Caco-2 (cell line): ENCODE data around the gene POLR1G. TPM values are rescaled to one million over a fixed set of nuclear protein-coding genes. Genes with fewer than 3 reads are reported as not detected.

Experiments
- BruUV-seq: library from RNA; stranded (reverse); fragments of 400-500 nt; replicated peaks from 2 replicates; lab custom pipeline; 2021; lab: Mats Ljungman, UMichigan
- CTCF ChIA-PET: fragments of 300-600 bp; sonication (Branson Sonifier 250); formaldehyde crosslinking; loops from one replicate; lab custom pipeline; 2022; ENCODE audit warnings: antibody characterized with exemption; lab: Charles Lee
- POLR2A ChIA-PET: fragments of 300-600 bp; sonication (Branson Sonifier 250); formaldehyde crosslinking; loops from one replicate; lab custom pipeline; 2022; ENCODE audit warnings: antibody characterized with exemption; lab: Charles Lee
- DNase-seq, 2 experiments: peaks; one replicate each; pipeline versions ENCODE4 v3.0.0 to v3.0.0-alpha.2; 2020 to 2022
- H3K27me3 ChIP-seq: replicated peaks from 2 replicates; pipeline ENCODE4 v1.6.0; 2011; ENCODE audit warnings: low read length; ENCODE audit not compliant: control insufficient read depth, insufficient read depth
- H3K36me3 ChIP-seq: 2 replicates; pipeline ENCODE4 v1.5.1; 2011; ENCODE audit warnings: low read length; ENCODE audit not compliant: control insufficient read depth, insufficient read depth
- H3K4me1 ChIP-seq: fragments of 250-450 bp; sonication (Bioruptor Pico); 2 replicates; pipeline ENCODE4 v1.5.1; 2020; ENCODE audit warnings: mild to moderate bottlenecking
- H3K4me3 ChIP-seq: 2 replicates; pipeline ENCODE4 v1.5.1; 2011; ENCODE audit warnings: low read depth, mild to moderate bottlenecking, control low read depth, low read length
- H3K9me3 ChIP-seq: fragments of 250-450 bp; sonication (Bioruptor Pico); 2 replicates; pipeline ENCODE4 v1.5.1; 2020; ENCODE audit warnings: mild to moderate bottlenecking, moderate library complexity
- H3K27ac Mint-ChIP-seq: one replicate; pipeline ENCODE4 v1.8.0; 2022; ENCODE audit warnings: mixed read lengths; ENCODE audit not compliant: unreplicated experiment
- H3K27me3 Mint-ChIP-seq: one replicate; pipeline ENCODE4 v1.8.0; 2022; ENCODE audit warnings: mixed read lengths; ENCODE audit not compliant: insufficient read depth, unreplicated experiment
- H3K36me3 Mint-ChIP-seq: one replicate; pipeline ENCODE4 v1.8.0; 2022; ENCODE audit warnings: mild to moderate bottlenecking, mixed read lengths; ENCODE audit not compliant: insufficient read depth, unreplicated experiment
- H3K4me1 Mint-ChIP-seq: one replicate; pipeline ENCODE4 v1.8.0; 2022; ENCODE audit warnings: low read depth, mixed read lengths; ENCODE audit not compliant: unreplicated experiment
- H3K4me3 Mint-ChIP-seq: one replicate; pipeline ENCODE4 v1.8.0; 2022; ENCODE audit warnings: mild to moderate bottlenecking, moderate library complexity, mixed read lengths; ENCODE audit not compliant: unreplicated experiment
- H3K9me3 Mint-ChIP-seq: one replicate; pipeline ENCODE4 v1.8.0; 2022; ENCODE audit warnings: mixed read lengths; ENCODE audit not compliant: unreplicated experiment
- CTCF ChIP-seq, 2 experiments: fragments of 200-600 bp in 1 of 2; IDR thresholded peaks; 1 replicate in 1 of 2; 2 replicates in 1 of 2; pipeline versions ENCODE4 v1.5.1 to v1.8.0; 2011 to 2022; ENCODE audit warnings: antibody characterized with exemption in 1 of 2, control low read depth in 1 of 2, inconsistent platforms in 1 of 2, low read depth in 1 of 2, low read length in 1 of 2, mild to moderate bottlenecking in 1 of 2, moderate library complexity in 1 of 2; ENCODE audit not compliant: insufficient read depth in 1 of 2, severe bottlenecking in 1 of 2, unreplicated experiment in 1 of 2
- intact Hi-C: fragments of 100-400 bp; cut with micrococcal nuclease; formaldehyde crosslinking; loops from one replicate; pipeline ENCODE4 v1.10.0; 2022; ENCODE audit not compliant: unreplicated experiment
- total RNA-seq: library from RNA; stranded (reverse); gene quantifications from 2 replicates; pipeline ENCODE4 v1.2.3, GENCODE V29; 2022

The POLR1G gene
- total RNA-seq, 1 experiment from 2014 or later: 27.7 TPM

DNA sequence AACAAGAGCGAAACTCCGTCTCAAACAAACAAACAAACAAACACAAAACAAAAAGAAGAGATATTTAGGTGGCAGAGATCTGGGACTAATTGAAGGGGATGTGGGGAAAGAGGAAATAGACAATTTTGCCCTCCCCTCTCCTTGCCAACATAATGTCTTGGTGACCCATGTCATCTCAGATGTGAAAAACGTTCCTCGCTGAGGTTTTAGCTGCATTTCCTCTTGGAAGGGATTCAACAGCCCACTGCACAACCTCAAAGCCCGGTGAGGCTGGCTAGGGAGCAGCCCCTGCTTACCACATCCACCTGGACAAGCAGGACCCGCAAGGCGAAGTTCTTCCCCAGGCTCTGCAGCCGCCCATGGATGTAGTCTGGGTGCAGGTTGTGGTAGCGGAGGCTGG, 12.4 kb downstream of the POLR1G start:
- Mint-ChIP-seq H3K27ac (no peak overlapping the region), H3K27me3 (no peaks in the 10 kb centered on the region), H3K4me1 (peaks cover 20% of the 10 kb centered on the region), H3K36me3 (peaks cover 54% of the 10 kb centered on the region), H3K4me3 (no peak overlapping the region), H3K9me3 (no peaks in the 10 kb centered on the region)
- ChIA-PET POLR2A (no interaction called here), CTCF (no interaction called here)
- H3K36me3 ChIP-seq: peaks cover 2% of the 10 kb centered on the region
- no peaks in the 10 kb centered on the region for H3K27me3 ChIP-seq
- no TSS peak for BruUV-seq
- no peak for DNase-seq
- intact Hi-C loops: no loop called here
- no peak for TF ChIP-seq CTCF (IDR thresholded peaks at IDR 0.05; ENCODE audit: insufficient read depth in 1 of 2, low read depth in 1 of 2, low read length in 1 of 2, severe bottlenecking in 1 of 2, unreplicated experiment in 1 of 2)
- H3K4me1 ChIP-seq: peaks cover 8% of the 10 kb centered on the region; the same call in 1 of the 2 replicates
- H3K9me3 ChIP-seq: no peaks in the 10 kb centered on the region
- no peak overlapping the region for H3K4me3 ChIP-seq

DNA sequence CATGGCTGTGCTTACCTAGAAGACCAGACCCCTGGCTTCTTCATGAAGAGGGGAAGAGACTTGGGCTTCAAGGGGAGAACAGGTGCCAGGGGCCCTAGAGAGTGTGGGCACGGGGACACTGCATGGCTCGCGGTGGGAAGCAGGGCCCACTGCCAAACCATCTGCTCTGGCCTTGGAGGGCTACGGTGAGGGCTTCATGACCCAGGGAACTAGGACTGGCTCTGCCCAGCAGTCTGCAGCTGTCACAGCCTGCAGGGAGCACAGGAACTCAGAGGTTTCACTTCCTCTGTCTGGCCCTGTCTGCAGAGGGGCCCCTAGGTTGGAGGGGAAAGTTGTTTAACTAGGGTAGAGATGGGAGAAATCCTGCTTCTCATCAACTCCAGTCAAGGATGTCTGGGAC, 13.0 kb downstream of the POLR1G start:
- Histone ChIP-seq H3K4me1 (peaks cover 8% of the 10 kb centered on the region; the same call in 1 of the 2 replicates), H3K4me3 (no peak overlapping the region), H3K27me3 (no peaks in the 10 kb centered on the region), H3K9me3 (no peaks in the 10 kb centered on the region), H3K36me3 (peaks cover 2% of the 10 kb centered on the region)
- Mint-ChIP-seq H3K27ac (no peak overlapping the region), H3K4me1 (peaks cover 20% of the 10 kb centered on the region), H3K27me3 (no peaks in the 10 kb centered on the region), H3K9me3 (no peaks in the 10 kb centered on the region), H3K4me3 (no peak overlapping the region), H3K36me3 (peaks cover 57% of the 10 kb centered on the region)
- POLR2A ChIA-PET: no interaction called here
- DNase-seq: no peak
- CTCF ChIA-PET: no interaction called here
- intact Hi-C loops: no loop called here
- no TSS peak for BruUV-seq
- TF ChIP-seq CTCF (IDR thresholded peaks at IDR 0.05; ENCODE audit: insufficient read depth in 1 of 2, low read depth in 1 of 2, low read length in 1 of 2, severe bottlenecking in 1 of 2, unreplicated experiment in 1 of 2): no peak

DNA sequence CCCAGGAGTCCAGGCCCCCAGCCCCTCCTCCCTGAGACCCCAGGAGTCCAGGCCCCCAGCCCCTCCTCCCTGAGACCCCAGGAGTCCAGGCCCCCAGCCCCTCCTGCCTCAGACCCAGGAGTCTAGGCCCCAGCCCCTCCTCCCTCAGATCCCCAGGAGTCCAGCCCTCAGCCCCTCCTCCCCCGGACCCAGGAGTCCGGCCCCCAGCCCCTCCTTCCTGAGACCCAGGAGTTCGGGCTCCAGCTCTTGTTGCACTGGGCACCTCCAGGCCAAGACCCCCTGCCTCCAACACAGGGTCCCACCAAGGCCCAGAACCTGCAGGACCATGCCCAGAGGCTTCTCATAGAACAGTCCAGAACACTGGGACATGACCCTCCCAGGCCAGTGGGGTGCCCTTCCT, 13.5 kb downstream of the POLR1G start:
- Histone ChIP-seq H3K4me1 (peaks cover 8% of the 10 kb centered on the region; the same call in 1 of the 2 replicates), H3K27me3 (no peaks in the 10 kb centered on the region), H3K9me3 (no peaks in the 10 kb centered on the region), H3K36me3 (peaks cover 2% of the 10 kb centered on the region), H3K4me3 (no peak overlapping the region)
- TF ChIP-seq CTCF (IDR thresholded peaks at IDR 0.05; ENCODE audit: insufficient read depth in 1 of 2, low read depth in 1 of 2, low read length in 1 of 2, severe bottlenecking in 1 of 2, unreplicated experiment in 1 of 2): no peak
- no peak for DNase-seq
- POLR2A ChIA-PET: no interaction called here
- H3K4me3 Mint-ChIP-seq: no peak overlapping the region
- H3K9me3 Mint-ChIP-seq: no peaks in the 10 kb centered on the region
- CTCF ChIA-PET: no interaction called here
- H3K36me3 Mint-ChIP-seq: peaks cover 52% of the 10 kb centered on the region
- no TSS peak for BruUV-seq
- no peaks in the 10 kb centered on the region for H3K27me3 Mint-ChIP-seq
- intact Hi-C loops: loop anchor here (5.0 kb wide), 1 partner anchor 43 kb away; no protein-coding TSS in a partner anchor
- peaks cover 20% of the 10 kb centered on the region for H3K4me1 Mint-ChIP-seq
- H3K27ac Mint-ChIP-seq: no peak overlapping the region
